HCT116 (cell line): Measurements from ENCODE around the gene ERVW-1.

Experiments
- TCF7L2 ChIP-seq: IDR thresholded peaks from 2 replicates; pipeline ENCODE4 v1.7.0; 2011; ENCODE audit warnings: borderline replicate concordance, inconsistent platforms; ENCODE audit not compliant: insufficient read depth, insufficient read length; ENCODE audit errors: extremely low read depth
- TF ChIP-seq, protein P1 (sequence below), 3 experiments: fragments of 200-600 bp in 1 of 3; sonication (generic) in 1 of 3; IDR thresholded peaks in 2 of 3; conservative IDR thresholded peaks in 1 of 3; 2 replicates each; pipeline ENCODE4 v1.5.1; 2012 to 2017; ENCODE audit warnings: low read depth in 2 of 3, low read length in 2 of 3, antibody characterized with exemption in 1 of 3, borderline replicate concordance in 1 of 3, control low read depth in 1 of 3, mild to moderate bottlenecking in 1 of 3, mixed read lengths in 1 of 3, mixed run types in 1 of 3, moderate library complexity in 1 of 3; ENCODE audit not compliant: insufficient read depth in 1 of 3
- TF ChIP-seq, protein P2 (sequence below): IDR thresholded peaks from 2 replicates; pipeline ENCODE4 v1.6.1; 2012

DNA sequence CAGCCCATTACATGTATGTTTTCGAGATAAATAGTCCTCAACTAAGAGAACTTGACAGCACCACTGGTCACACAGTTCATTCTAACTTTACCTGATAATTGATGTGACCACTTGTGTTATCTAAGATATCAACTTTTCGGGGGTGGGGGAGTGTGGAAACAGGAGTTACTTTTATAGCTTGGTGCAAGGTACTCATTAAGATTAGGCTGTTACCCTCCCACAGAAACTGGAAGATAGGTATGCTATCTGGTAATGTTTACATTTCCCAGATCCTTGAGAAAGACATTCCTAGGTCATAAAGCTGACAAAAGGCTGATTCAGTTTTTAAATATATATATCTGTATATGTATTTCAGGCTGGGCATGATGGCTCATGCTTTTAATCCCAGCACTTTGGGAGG is 11.1 kb downstream of the ERVW-1 start:
- TF ChIP-seq TCF7L2: no peak
- TF ChIP-seq, protein P1, sequence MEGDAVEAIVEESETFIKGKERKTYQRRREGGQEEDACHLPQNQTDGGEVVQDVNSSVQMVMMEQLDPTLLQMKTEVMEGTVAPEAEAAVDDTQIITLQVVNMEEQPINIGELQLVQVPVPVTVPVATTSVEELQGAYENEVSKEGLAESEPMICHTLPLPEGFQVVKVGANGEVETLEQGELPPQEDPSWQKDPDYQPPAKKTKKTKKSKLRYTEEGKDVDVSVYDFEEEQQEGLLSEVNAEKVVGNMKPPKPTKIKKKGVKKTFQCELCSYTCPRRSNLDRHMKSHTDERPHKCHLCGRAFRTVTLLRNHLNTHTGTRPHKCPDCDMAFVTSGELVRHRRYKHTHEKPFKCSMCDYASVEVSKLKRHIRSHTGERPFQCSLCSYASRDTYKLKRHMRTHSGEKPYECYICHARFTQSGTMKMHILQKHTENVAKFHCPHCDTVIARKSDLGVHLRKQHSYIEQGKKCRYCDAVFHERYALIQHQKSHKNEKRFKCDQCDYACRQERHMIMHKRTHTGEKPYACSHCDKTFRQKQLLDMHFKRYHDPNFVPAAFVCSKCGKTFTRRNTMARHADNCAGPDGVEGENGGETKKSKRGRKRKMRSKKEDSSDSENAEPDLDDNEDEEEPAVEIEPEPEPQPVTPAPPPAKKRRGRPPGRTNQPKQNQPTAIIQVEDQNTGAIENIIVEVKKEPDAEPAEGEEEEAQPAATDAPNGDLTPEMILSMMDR (IDR thresholded peaks at IDR 0.05 in 2 of 3, conservative IDR thresholded peaks at IDR 0.05 in 1 of 3; ENCODE audit: borderline replicate concordance in 1 of 3, insufficient read depth in 1 of 3, low read depth in 2 of 3, low read length in 2 of 3): no peak
- TF ChIP-seq, protein P2, sequence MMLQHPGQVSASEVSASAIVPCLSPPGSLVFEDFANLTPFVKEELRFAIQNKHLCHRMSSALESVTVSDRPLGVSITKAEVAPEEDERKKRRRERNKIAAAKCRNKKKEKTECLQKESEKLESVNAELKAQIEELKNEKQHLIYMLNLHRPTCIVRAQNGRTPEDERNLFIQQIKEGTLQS: no peak
